OCI-LY7 (cell line): ENCODE measurements around the gene BLOC1S6. TPM values are rescaled to one million over a fixed set of nuclear protein-coding genes. Genes with fewer than 3 reads are reported as not detected.

ENCODE experiments used
- BruUV-seq: library from RNA; stranded (reverse); fragments of 400-500 nt; replicated peaks from 2 replicates; lab custom pipeline; 2021; lab: Mats Ljungman, UMichigan
- CTCF ChIA-PET: fragments of 300-600 bp; sonication (Branson Sonifier 250); formaldehyde crosslinking; loops from one replicate; lab custom pipeline; 2022; ENCODE audit warnings: antibody characterized with exemption; ENCODE audit not compliant: unreplicated experiment; lab: Charles Lee
- POLR2A ChIA-PET: fragments of 300-600 bp; sonication (Branson Sonifier 250); formaldehyde crosslinking; loops from one replicate; lab custom pipeline; 2022; ENCODE audit warnings: antibody characterized with exemption; lab: Charles Lee
- DNase-seq: peaks from one replicate; pipeline ENCODE4 v3.0.0-alpha.2; 2015; ENCODE audit warnings: low spot score
- H2AFZ ChIP-seq: fragments of 200-600 bp; sonication (generic), shearing (Covaris generic); 2 replicates; pipeline ENCODE4 v1.6.1; 2014; ENCODE audit warnings: mild to moderate bottlenecking, antibody characterized with exemption, low read length, moderate library complexity
- H3K27ac ChIP-seq: fragments of 200-600 bp; sonication (generic); 2 replicates; pipeline ENCODE4 v1.5.1; 2014; ENCODE audit warnings: mixed run types, low read depth, mild to moderate bottlenecking, moderate library complexity, low read length, inconsistent platforms; ENCODE audit not compliant: poor library complexity, severe bottlenecking
- H3K36me3 ChIP-seq: fragments of 200-600 bp; sonication (generic); 2 replicates; pipeline ENCODE4 v1.6.1; 2014; ENCODE audit warnings: mild to moderate bottlenecking, antibody characterized with exemption, low read length, moderate library complexity, mixed read lengths; ENCODE audit not compliant: insufficient read depth
- H3K4me1 ChIP-seq: fragments of 200-600 bp; sonication (generic); 2 replicates; pipeline ENCODE4 v1.5.1; 2014; ENCODE audit warnings: mild to moderate bottlenecking, low read length; ENCODE audit not compliant: insufficient read depth, poor library complexity, severe bottlenecking
- H3K4me2 ChIP-seq: fragments of 200-600 bp; sonication (generic); 2 replicates; pipeline ENCODE4 v1.6.1; 2014; ENCODE audit warnings: mild to moderate bottlenecking, low read length
- H3K4me3 ChIP-seq: fragments of 200-600 bp; sonication (generic); 2 replicates; pipeline ENCODE4 v1.5.1; 2014; ENCODE audit warnings: mild to moderate bottlenecking, low read depth, low read length; ENCODE audit not compliant: poor library complexity, severe bottlenecking
- H3K79me2 ChIP-seq: fragments of 200-600 bp; sonication (generic); 2 replicates; pipeline ENCODE4 v1.6.1; 2016; ENCODE audit warnings: low read depth, mild to moderate bottlenecking, low read length, moderate library complexity, mixed read lengths; ENCODE audit not compliant: insufficient read depth
- H3K9me2 ChIP-seq: fragments of 200-600 bp; sonication (generic); 2 replicates; pipeline ENCODE4 v1.6.1; 2016; ENCODE audit warnings: mild to moderate bottlenecking, low read length, mixed read lengths; ENCODE audit not compliant: insufficient read depth
- H3K9me3 ChIP-seq: fragments of 200-600 bp; sonication (generic); 2 replicates; pipeline ENCODE4 v1.6.1; 2014; ENCODE audit warnings: mild to moderate bottlenecking, mixed run types, low read length, mixed read lengths
- H4K20me1 ChIP-seq: fragments of 200-600 bp; sonication (generic); 2 replicates; pipeline ENCODE4 v1.6.1; 2014; ENCODE audit warnings: mild to moderate bottlenecking, antibody characterized with exemption, low read length, moderate library complexity, mixed read lengths; ENCODE audit not compliant: insufficient read depth
- EZH2phosphoT487 ChIP-seq: fragments of 200-600 bp; sonication (generic); IDR thresholded peaks from 2 replicates; pipeline ENCODE4 v1.6.1; 2018; ENCODE audit warnings: low read depth, borderline replicate concordance, mild to moderate bottlenecking, mixed run types, antibody characterized with exemption, low read length, moderate library complexity, mixed read lengths
- intact Hi-C: fragments of 100-400 bp; cut with micrococcal nuclease; formaldehyde crosslinking; loops from one replicate; pipeline ENCODE4 v1.10.0; 2022; ENCODE audit not compliant: unreplicated experiment
- total RNA-seq, 2 experiments: library from RNA; depleted of rRNA in 1 of 2; stranded (reverse); fragments of >200 nt in 1 of 2; shearing (Covaris generic) in 1 of 2; gene quantifications; 2 replicates each; pipeline ENCODE4 v1.2.3, GENCODE V29; 2014 to 2022
- TF ChIP-seq, protein P1 (sequence below): fragments of 200-600 bp; sonication (generic); conservative IDR thresholded peaks from 2 replicates; pipeline ENCODE4 v1.5.1; 2014; ENCODE audit warnings: mild to moderate bottlenecking, antibody characterized with exemption, low read length, moderate library complexity, mixed read lengths

Gene BLOC1S6
- total RNA-seq, 2 experiments from 2014 or later, result 50.2 to 79.0 TPM

DNA sequence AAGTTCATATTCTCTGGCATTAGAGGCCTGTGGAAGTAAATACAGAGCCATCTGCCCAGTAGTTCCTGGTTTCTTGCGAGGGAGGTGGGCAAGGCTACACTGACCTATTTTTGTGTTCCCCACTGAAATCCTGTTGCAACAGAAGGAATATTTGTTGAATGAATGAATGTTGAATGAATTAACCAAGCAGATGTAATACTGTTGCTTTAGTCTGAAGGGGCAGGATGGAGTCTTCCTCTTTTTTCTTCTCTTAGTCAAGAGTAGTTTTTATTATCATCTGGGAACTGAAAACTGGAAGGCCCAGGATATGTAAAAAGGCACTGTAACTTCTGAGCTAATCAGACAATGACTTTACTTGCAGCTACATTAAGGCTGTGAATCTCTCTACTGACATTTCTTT lies 17.1 kb downstream of the BLOC1S6 start:
- intact Hi-C loops, result no loop called here
- H3K9me3 ChIP-seq, result peaks cover 9% of the 10 kb centered on the region; the same call in 1 of the 2 replicates
- no peaks in the 10 kb centered on the region for H3K9me2 ChIP-seq
- ChIA-PET POLR2A (interaction anchor here (0.5 to 3.4 kb wide), 4 partner anchors 10 to 186 kb away, joined by 3 to 25 read pairs (median 10); no protein-coding TSS in a partner anchor), CTCF (no interaction called here)
- H3K27ac ChIP-seq, result peak overlapping the region; percentile 70
- peak overlapping the region; percentile 29 for H3K4me3 ChIP-seq
- peak overlapping the region; percentile 49 for H3K4me2 ChIP-seq
- H2AFZ ChIP-seq, result no peak overlapping the region
- H3K79me2 ChIP-seq, result peaks cover 41% of the 10 kb centered on the region; the same call in 1 of the 2 replicates
- no TSS peak for BruUV-seq
- H4K20me1 ChIP-seq, result no peaks in the 10 kb centered on the region
- TF ChIP-seq EZH2phosphoT487, result no peak
- TF ChIP-seq, protein P1, sequence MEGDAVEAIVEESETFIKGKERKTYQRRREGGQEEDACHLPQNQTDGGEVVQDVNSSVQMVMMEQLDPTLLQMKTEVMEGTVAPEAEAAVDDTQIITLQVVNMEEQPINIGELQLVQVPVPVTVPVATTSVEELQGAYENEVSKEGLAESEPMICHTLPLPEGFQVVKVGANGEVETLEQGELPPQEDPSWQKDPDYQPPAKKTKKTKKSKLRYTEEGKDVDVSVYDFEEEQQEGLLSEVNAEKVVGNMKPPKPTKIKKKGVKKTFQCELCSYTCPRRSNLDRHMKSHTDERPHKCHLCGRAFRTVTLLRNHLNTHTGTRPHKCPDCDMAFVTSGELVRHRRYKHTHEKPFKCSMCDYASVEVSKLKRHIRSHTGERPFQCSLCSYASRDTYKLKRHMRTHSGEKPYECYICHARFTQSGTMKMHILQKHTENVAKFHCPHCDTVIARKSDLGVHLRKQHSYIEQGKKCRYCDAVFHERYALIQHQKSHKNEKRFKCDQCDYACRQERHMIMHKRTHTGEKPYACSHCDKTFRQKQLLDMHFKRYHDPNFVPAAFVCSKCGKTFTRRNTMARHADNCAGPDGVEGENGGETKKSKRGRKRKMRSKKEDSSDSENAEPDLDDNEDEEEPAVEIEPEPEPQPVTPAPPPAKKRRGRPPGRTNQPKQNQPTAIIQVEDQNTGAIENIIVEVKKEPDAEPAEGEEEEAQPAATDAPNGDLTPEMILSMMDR, result no peak
- peaks cover 74% of the 10 kb centered on the region for H3K36me3 ChIP-seq
- DNase-seq, result peak; percentile 35
- peaks cover 44% of the 10 kb centered on the region for H3K4me1 ChIP-seq

DNA sequence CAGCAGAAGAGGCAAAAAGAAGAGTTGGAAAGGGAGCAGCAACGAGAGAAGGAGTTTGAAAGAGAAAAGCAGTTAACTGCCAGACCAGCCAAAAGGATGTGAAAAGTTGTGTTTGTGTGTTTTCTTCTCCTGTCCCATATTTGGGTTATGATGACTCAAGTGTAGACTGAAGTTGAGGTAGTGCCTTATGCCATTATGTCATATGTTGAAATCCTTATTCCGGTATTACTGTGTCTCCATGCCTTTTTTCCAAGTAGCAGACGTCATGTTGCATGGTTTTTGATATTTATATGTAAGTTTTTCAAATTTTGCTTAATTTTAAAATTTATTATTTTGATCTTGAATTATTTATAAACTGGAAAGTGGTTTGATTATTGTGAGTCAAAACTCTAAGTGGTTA lies 19.2 kb downstream of the BLOC1S6 start:
- Histone ChIP-seq H3K9me3 (peaks cover 9% of the 10 kb centered on the region; the same call in 1 of the 2 replicates), H3K9me2 (no peaks in the 10 kb centered on the region), H3K4me2 (peak overlapping the region; percentile 49), H3K4me3 (no peak overlapping the region), H4K20me1 (no peaks in the 10 kb centered on the region), H3K4me1 (peaks cover 44% of the 10 kb centered on the region), H3K36me3 (peaks cover 65% of the 10 kb centered on the region), H2AFZ (no peak overlapping the region), H3K79me2 (peaks cover 36% of the 10 kb centered on the region; the same call in 1 of the 2 replicates), H3K27ac (peak overlapping the region; percentile 33)
- CTCF ChIA-PET, result no interaction called here
- TF ChIP-seq, protein P1, result no peak
- no peak for TF ChIP-seq EZH2phosphoT487
- BruUV-seq, result no TSS peak
- DNase-seq, result no peak
- intact Hi-C loops, result loop anchor here (2.0 kb wide), 1 partner anchor 18 kb away; no protein-coding TSS in a partner anchor
- POLR2A ChIA-PET, result interaction anchor here (0.6 to 1.8 kb wide), 9 partner anchors 15 to 214 kb away, joined by 3 to 9 read pairs (median 4); a partner anchor contains a TSS

DNA sequence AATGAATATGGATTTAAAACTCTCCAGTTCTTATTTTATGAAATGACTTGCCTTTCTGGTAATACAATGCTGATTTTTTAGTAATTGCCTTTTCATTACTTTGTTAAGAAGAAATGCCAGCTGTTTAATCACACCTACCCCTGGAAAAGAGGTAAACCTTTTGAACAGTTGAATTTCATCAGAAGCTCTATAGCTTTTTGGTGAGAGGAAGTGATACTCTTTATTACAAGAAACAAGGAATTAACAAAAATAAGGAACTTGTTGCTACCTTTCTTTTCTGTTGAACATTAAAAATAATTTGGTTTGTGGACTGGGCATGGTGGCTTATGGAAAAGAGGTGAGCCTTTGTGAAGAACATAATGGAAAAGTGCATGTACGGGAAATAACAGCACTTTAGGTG lies 19.7 kb downstream of the BLOC1S6 start:
- TF ChIP-seq, protein P1, result no peak
- no peak for TF ChIP-seq EZH2phosphoT487
- H3K9me2 ChIP-seq, result no peaks in the 10 kb centered on the region
- H3K4me1 ChIP-seq, result peaks cover 44% of the 10 kb centered on the region
- ChIA-PET CTCF (interaction anchor here (0.5 kb wide), 1 partner anchor 23 kb away, joined by 3 read pairs; no protein-coding TSS in a partner anchor), POLR2A (interaction anchor here (0.6 to 1.8 kb wide), 9 partner anchors 17 to 215 kb away, joined by 3 to 9 read pairs (median 3); a partner anchor contains a TSS)
- peak overlapping the region; percentile 49 for H3K4me2 ChIP-seq
- peak overlapping the region; percentile 33 for H3K27ac ChIP-seq
- peaks cover 8% of the 10 kb centered on the region; the same call in 1 of the 2 replicates for H3K9me3 ChIP-seq
- peaks cover 32% of the 10 kb centered on the region; the same call in 1 of the 2 replicates for H3K79me2 ChIP-seq
- BruUV-seq, result no TSS peak
- H3K4me3 ChIP-seq, result no peak overlapping the region
- peak; percentile 37 for DNase-seq
- intact Hi-C loops, result loop anchor here (2.0 kb wide), 1 partner anchor 18 kb away; no protein-coding TSS in a partner anchor
- H2AFZ ChIP-seq, result no peak overlapping the region
- no peaks in the 10 kb centered on the region for H4K20me1 ChIP-seq
- peaks cover 61% of the 10 kb centered on the region for H3K36me3 ChIP-seq
